GM19240 (cell line): ENCODE measurements around the gene SLC25A27.

Source experiments
- DNase-seq: peaks from one replicate; pipeline ENCODE4 v3.0.0; 2011; ENCODE audit warnings: low spot score; ENCODE audit not compliant: insufficient read length

SLC25A27 gene

DNA sequence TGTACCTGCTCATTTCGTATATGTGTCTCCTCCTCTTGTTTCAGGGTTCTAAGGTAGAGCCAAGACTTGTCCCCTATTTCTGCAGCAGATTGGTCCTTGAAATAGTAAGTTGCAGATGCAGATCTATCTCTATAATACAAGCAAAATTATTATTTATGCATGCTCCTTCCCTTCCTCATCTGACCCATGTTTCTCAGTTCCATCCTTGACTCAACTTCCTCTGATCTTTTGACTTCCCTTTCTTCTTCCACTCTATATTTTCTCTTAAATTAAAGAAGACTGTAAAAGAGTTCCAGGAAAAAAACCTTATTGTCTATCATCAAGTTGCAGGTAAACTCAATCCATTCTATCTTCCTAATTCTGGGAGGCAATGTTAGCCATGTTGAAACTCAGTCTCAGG lies 58.7 kb downstream of the SLC25A27 start:
- no peak for DNase-seq

DNA sequence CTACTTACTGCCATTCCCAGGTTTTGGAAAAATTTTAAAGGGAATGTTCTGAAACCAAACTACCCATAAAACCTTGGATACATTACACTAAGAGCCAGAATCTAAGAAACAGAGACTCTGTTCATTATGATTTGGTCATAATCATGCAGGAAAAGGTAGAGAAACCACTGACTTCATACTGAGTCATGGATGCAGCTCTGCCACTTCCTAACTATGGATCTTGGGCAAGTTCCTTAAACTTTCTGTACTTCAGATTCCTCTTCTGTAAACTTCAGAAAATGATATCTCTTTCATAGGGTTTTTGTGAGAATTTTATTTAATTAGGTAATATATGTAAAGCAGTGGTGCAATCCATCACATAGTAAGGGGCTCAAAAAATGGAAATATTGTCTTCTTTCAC lies 62.4 kb downstream of the SLC25A27 start:
- DNase-seq: no peak

DNA sequence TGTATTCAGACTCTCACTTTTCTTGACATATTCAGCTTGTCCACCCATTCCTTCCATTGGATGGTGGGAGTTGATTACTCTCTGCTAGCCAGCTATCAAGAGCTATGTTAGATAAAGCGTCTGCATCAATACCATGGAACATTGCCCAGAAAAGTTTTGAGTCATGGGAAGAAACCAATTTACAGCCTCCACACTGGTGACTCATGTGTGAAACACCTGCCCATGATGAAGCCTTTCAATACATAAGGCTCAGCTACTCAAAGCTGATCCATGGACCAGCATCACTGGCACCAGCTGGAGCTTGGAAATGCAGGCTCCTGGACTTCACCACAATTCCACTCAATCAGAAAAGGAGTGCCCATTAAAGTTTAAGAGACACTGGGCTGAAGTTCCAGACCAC lies 66.3 kb downstream of the SLC25A27 start:
- no peak for DNase-seq

DNA sequence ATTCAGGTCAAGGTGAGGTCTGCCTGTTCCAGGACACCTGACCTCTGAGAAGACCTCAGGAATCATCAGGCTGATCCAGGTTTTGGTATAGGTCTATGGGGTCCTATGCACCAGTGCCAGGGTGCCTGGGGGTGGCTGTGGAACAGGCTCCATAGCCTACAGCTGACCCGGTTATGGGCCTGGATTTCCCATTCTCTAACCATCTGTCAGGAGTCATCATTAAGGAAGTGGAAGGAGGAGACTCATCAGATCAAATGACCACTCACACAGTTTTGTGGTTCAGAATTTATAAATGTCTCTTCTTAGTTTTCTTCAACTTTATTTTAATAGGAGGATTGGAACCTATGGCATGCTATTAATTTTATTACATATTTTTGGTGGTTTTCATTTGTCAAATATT lies 67.6 kb downstream of the SLC25A27 start:
- no peak for DNase-seq
